Measurements from ENCODE around the gene CRYBA1.

- TF ChIP-seq EZH2 (IDR thresholded peaks at IDR 0.05) = no peak
- no peak for TF ChIP-seq POLR2AphosphoS5 (IDR thresholded peaks at IDR 0.05; ENCODE audit: borderline replicate concordance, low read depth, low read length)
Observed at GRCh38 chr17:29283496-29283895, 36.8 kb downstream of the CRYBA1 start.
